Daoy (cell line): Measurements from ENCODE around the gene ERGIC1. TPM values are rescaled to one million over a fixed set of nuclear protein-coding genes. Genes with fewer than 3 reads are reported as not detected.
"Not testable (repeated sequence)": the region's sequence is repeated elsewhere in the genome, so short reads cannot be mapped to it uniquely, and the experiment has no call there.

Experiments
- DNase-seq: peaks from one replicate; pipeline ENCODE4 v3.0.0-alpha.2; 2015; ENCODE audit warnings: low read depth
- total RNA-seq: library from RNA; depleted of rRNA; stranded (reverse); fragments of >200 nt; shearing (Covaris generic); gene quantifications from 2 replicates; pipeline ENCODE4 v1.2.3, GENCODE V29; 2014; rRNA removed

Gene ERGIC1, protein sequence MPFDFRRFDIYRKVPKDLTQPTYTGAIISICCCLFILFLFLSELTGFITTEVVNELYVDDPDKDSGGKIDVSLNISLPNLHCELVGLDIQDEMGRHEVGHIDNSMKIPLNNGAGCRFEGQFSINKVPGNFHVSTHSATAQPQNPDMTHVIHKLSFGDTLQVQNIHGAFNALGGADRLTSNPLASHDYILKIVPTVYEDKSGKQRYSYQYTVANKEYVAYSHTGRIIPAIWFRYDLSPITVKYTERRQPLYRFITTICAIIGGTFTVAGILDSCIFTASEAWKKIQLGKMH
- 77.2 and 77.4 TPM in 2 replicates for total RNA-seq

DNA sequence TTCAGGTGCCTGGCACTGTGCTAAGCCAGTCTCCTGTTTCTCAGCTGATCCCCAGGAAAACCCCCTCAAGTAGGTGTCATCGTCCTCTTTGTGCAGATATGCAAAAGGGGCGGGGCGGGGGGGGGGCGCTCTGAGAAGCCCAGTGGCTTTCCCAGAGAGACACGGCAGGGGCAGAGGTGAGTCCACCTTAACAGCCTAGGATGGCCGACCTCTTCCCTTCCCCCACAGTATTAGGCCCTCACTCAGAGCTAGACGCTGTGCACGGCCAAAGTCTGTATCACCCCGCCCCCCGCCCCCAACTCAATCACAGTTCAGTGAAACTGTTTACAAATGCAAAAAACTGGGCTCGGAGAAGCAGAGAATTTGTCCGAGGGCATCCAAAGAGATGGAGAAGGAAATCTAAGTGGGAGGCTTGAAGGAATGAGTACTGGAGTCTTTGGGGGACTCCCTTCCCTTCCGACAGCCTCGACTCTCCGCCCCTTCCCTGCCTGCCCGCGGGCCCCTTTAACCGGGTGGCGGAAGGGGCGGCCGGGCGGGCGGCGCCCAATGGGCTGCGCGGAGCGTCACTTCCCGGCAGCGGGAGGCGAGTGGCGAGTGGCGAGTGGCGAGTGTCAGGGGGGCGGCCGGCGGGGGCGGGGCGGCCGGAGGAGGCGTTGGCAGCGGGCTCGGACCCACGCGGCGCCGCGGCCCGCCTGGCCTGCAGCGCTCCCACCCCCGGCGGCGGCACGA is at the start of gene ERGIC1:
ERGIC1 (plus strand) TSS at position 566 of the 729 bp plus-strand sequence; CDS start at position 729, 163 bp downstream.
- DNase-seq: peak; percentile 92

DNA sequence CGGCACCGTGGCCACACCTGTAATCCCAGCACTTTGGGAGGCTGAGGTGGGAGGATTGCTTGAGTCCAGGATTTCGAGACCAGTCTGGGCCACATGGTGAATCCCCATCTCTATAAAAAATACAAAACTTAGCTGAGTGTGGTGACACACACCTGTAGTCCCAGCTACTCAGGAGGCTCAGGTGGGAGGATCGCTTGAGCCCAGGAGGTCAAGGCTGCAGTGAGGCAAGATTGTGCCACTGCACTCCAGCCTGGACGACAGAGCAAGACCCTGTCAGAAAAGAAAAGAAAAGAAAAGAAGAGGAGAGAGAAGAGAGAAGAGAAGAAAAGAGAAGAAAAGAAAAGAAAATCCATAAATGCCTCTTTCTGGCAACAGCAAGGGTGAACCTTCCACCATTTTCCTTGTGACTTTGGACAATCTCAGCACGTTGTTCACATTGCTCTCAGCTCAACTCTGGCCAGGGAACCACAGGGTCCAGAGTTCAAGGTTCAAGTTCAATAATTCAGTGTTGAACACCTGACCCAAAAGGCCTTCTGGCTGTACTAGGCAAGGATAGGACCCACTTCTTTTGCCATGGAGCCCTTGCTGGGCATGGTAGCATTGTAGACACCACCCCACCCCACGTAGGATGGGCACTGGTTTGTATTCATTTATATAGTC is 48.5 kb upstream of the ERGIC1 start:
- no peak for DNase-seq

- DNase-seq: no peak
Observed at GRCh38 chr5:172786736-172787462, 47.2 kb upstream of the ERGIC1 start.

- DNase-seq: not testable (repeated sequence)
Observed at GRCh38 chr5:172787538-172787937, 46.5 kb upstream of the ERGIC1 start.

DNA sequence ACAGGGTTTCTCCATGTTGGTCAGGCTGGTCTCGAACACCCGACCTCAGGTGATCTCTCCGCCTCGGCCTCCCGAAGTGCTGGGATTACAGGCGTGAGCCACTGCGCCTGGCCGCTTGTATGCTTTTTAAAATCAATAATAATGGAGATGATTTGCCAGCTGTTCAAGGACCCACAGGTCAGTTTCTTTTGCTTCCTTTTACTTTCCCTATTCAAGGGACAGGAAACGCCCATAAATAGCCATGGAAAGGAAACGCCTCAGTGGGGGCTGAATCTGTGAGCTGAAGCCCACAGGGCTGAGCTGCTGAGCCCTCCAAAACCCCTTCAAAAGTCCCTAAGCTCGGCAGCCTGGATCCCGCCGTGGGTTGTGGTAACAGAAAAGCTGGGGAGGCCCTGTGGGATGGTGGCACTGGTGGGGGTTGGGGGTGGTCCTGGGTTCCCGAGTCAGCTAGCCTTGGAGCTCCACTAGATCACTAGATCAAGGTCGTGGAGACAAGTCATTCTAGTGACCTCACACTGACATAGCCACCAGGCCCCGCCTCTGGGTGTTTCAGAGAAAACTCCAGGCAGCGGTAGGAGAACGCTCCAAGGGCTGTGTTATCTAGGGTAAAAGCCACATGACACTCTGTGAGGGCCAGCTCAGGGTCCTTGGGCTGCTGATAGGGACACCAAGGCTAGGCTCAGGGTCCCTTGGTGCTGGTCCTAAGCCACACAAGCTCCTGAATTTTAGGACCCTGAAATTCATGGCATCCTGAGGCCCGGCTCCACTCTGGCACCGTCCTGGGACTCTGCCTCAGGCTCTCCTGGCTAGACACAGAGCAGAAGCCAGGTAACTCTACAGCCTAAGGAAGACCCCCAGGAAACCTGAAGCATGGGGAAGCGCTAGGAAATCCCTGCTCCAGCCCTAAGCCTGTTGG is 45.0 kb upstream of the ERGIC1 start:
- DNase-seq: no peak

DNA sequence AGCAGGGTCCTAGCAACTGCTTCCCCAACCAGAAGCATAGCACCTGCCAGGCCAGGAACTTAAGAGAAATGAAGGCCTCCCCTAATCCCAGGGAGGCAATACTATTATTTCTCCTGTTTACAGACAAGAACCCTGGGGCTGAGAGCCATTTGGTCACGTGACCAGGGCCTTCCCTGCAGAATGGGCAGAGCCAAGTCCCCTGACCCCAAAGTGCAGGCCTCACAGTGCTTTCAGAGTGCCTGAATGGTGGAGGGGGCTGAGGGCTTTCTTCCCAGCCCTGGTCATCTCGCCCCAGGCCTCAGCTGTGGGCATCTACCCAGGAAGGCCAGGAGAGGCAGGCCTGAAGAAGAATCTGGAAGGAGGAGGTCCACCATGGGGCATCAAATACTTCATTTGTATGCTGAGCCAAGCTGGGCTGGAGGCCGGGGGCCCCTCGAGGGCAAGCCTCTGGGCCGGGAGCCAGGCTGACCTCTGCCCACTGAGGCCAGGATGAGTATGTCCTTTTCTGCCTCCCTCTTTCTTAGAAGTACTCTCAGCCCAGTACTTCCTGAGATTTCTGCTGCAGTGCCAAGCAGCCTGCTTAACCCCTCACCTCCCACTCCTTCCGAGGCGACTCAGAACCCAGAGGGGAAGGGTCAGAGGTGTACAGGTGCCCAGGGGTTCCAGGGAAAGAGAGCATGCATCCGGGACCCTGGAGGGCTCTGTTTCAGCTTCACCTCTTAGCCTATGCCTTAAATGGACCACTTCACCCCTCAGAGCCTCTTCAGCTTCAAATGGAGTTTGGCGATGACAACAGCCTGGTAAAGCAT is 44.2 kb upstream of the ERGIC1 start:
- no peak for DNase-seq

DNA sequence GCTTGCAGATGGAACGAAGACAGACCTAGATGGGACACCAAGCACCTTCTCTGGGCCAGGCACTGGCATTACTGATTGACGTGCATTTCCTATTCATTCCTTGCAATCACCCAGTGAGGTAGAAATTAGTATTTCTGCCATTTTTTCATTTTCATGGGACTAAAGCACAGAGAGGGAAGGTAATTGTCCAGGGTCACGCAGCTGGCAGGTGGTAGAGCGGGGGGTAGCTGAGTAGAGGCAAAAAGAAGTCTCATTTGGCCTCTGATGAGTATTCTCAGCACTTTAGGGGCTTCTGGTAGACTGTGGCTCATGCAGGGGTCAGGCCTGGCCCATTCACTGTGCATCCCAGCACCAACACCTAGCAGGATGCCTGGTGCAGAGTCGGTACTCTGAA is 43.6 kb upstream of the ERGIC1 start:
- no peak for DNase-seq

GRCh38 chr5:172791286-172791685 is 42.8 kb upstream of the ERGIC1 start:
- DNase-seq: no peak

GRCh38 chr5:172791726-172792445 is 42.2 kb upstream of the ERGIC1 start:
- DNase-seq: no peak

DNA sequence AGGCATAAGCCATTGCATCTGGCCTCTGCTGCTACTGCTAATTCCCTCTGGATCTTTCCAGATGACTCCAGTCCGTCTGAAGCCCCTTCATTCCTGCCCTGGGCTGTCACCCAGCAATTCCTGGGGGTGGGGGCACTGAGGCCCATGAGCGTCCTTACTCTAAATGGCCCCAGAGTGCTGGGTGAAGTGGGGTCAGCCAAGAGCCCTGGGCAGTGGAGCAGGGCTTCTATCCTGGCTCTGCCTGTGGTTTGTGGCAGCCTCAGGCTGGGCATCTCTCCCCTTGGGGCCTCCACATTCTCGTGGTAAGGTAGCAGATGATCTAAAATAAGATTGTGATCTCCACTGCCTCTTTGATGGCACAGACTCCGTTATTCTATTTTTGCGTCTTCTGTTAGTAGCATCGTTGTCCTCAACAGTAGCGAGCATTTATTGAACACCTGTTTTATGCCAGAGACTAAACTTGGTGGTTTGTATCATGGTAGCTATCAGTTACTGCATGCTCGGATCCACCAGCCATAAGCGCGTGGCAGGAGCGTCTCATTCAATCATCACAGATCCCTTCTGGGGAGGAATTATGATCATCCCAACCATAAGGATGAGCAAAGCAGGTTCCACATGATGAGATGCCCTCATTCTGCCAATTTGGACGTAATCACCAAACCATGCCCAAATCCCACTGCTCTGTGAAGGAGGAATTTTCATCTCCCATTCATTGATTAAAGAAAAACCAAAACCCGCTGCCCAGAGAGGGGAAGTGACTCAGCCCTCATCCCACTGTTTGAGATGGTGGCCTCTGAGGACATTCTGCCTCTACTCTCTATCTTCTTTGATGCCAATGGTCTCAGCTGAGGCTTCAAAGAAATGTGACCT is 41.1 kb upstream of the ERGIC1 start:
- DNase-seq: no peak

DNA sequence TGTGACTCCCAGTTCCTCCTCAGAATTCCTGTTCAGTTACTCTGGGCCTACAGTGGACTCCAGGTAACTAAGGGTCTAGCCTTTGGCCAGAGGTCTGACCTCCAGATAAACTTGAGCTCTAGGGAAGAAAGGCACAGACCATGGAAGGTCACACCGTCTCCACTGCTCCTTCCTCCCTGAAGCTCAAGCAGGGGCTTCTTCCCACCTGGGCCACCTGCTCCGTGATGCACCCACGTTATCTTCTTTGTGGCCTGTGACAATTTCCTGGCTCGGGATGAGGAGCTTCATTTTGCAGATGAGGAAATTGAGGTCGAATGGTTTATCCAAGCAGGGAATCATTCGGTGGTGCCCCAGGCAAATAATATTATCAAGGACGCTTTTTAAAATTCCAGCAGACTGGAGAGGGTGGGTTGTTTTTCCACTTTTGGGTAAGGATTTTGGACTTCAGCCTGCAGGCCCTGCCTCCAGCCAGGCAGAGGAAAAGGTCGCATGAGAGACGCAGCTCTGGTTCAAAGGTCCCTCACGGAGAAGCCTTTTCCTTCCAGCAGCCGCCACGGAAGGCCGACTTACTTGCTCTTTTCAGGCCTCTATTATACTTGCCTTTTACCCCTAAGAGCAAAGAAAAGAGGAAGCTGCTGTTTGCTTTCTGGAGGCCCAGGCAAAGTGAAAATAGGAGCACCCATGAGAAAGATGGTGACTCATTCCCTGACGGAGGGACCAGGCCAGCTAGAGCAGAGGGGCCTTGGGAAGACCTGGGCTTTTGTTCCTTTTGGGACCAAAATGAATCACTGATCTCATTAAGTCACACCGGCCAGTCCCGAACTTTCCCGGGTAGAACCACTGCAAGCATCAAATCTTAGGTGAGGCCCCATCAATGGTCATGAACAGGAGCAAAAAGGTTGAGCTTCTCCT is 40.2 kb upstream of the ERGIC1 start:
- DNase-seq: peak; percentile 75

- DNase-seq: peak; percentile 91
Observed at GRCh38 chr5:172795318-172795977, 38.6 kb upstream of the ERGIC1 start.

DNA sequence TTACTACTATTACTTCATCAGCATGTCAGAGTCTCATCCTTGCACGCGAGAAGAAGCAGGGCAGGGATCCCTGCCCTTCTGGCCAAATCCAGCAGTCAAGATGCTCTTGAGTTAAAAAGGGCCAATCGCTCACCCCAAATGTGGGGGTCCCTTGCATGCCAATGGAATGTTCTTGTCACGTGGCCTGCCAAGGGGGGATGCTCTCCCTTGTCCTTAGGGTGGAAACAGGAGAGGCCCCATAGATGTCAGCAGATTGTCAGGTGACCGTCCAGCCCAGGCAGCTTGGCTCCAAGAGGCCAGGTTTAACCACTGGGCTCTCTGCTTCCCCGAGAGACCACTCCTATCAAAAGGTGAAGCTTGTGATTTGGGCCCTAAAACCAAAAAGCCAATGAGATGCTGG is 37.7 kb upstream of the ERGIC1 start:
- DNase-seq: no peak

DNA sequence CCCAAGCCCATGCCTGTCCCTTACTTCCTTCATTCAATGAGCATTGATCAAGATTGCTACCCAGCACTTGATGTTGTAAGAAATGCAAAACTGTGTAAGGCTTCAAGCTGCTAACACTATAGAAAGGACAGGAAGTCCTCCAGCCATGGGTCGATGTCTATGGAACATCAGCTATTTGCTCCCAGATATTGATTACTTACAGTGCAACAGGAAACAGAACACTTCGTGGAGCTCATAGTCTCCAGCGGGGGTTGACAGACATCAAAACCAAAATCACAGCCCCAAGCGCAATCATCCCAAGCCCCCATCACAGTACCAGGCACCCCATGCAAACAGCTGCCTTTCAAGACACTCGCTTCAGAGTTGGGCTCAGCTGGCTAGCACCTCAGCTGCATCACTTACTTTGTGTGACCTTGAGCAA is 36.3 kb upstream of the ERGIC1 start:
- DNase-seq: no peak

DNA sequence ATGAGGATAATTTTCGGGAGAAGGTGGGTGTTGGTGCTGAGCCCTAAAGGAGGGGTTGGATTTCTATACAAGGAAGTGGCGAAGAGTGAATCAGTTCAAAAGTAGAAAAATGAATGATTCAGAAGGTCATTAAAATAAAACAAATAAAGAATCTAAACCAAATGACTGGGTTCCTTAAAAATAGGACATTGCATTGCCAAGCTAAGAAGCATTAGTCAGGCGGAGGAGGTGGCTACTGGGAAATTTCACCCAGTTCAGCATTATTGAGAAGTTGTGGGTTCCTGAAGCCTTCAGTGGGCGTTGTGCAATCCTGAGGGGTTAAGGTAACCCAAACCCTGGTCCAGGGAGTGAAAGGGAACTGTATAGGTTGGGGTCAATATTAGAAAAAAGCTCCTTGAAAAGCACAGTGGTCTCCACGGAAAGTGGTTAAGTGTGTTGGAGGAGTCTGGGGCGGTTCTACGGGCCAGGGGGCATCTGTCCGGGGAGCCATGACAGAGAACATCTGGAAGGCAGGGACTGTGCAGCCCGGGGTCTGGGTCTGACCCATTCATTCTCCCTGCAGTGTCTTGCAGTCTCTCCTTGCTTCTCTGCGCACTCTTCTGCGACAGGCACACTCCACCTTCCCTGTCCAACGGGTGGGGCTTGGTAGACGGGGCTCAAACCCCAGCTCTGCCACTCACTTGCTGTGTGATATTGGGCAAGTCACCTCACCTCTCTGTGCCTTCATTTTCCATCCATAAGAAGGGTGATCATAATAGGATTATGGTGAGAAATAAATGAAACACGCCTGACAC is 35.4 kb upstream of the ERGIC1 start:
- DNase-seq: peak; percentile 83

- no peak for DNase-seq
Observed at GRCh38 chr5:172799416-172799815, 34.6 kb upstream of the ERGIC1 start.
